Neural progenitor cell (in vitro differentiated cells): ENCODE results near the gene TSGA10IP.

Experiments used
- EZH2phosphoT487 ChIP-seq: fragments of 200-600 bp; sonication (generic); IDR thresholded peaks from 2 replicates; pipeline ENCODE4 v1.6.1; 2017; ENCODE audit warnings: antibody characterized with exemption
- TF ChIP-seq, protein P1 (sequence below): fragments of 200-600 bp; sonication (generic); IDR thresholded peaks from 2 replicates; pipeline ENCODE4 v1.5.1; 2017; ENCODE audit warnings: antibody characterized with exemption, mild to moderate bottlenecking

- TF ChIP-seq, protein P1, sequence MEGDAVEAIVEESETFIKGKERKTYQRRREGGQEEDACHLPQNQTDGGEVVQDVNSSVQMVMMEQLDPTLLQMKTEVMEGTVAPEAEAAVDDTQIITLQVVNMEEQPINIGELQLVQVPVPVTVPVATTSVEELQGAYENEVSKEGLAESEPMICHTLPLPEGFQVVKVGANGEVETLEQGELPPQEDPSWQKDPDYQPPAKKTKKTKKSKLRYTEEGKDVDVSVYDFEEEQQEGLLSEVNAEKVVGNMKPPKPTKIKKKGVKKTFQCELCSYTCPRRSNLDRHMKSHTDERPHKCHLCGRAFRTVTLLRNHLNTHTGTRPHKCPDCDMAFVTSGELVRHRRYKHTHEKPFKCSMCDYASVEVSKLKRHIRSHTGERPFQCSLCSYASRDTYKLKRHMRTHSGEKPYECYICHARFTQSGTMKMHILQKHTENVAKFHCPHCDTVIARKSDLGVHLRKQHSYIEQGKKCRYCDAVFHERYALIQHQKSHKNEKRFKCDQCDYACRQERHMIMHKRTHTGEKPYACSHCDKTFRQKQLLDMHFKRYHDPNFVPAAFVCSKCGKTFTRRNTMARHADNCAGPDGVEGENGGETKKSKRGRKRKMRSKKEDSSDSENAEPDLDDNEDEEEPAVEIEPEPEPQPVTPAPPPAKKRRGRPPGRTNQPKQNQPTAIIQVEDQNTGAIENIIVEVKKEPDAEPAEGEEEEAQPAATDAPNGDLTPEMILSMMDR: no peak
- TF ChIP-seq EZH2phosphoT487: no peak
Measured at GRCh38 chr11:65967329-65967934, 22.2 kb downstream of the TSGA10IP start.
